T-helper 1 cell treated with Interleukin-12 subunit alpha and Interleukin-12 subunit beta and Interleukin-4 antibody, amounts not matched to agents 30 ng/mL and 1 ng/mL, for 36 hours (primary cell): ENCODE data around the gene NSG1. TPM values are rescaled to one million over a fixed set of nuclear protein-coding genes. Genes with fewer than 3 reads are reported as not detected.

ENCODE experiments used
- intact Hi-C: fragments of 100-400 bp; cut with micrococcal nuclease; formaldehyde crosslinking; loops from one replicate; pipeline ENCODE4 v1.15.1; 2024
- total RNA-seq: library from RNA; stranded (reverse); gene quantifications from 2 replicates; pipeline ENCODE4 v1.2.3, GENCODE V29; 2022

Gene NSG1
- total RNA-seq, result 0.69 and 1.1 TPM in 2 replicates

GRCh38 chr4:4386736-4387392 is at the start of gene NSG1:
NSG1 (plus strand) TSS chr4:4387102; CDS start chr4:4387630, 528 bp downstream.
- intact Hi-C loops, result no loop called here

DNA sequence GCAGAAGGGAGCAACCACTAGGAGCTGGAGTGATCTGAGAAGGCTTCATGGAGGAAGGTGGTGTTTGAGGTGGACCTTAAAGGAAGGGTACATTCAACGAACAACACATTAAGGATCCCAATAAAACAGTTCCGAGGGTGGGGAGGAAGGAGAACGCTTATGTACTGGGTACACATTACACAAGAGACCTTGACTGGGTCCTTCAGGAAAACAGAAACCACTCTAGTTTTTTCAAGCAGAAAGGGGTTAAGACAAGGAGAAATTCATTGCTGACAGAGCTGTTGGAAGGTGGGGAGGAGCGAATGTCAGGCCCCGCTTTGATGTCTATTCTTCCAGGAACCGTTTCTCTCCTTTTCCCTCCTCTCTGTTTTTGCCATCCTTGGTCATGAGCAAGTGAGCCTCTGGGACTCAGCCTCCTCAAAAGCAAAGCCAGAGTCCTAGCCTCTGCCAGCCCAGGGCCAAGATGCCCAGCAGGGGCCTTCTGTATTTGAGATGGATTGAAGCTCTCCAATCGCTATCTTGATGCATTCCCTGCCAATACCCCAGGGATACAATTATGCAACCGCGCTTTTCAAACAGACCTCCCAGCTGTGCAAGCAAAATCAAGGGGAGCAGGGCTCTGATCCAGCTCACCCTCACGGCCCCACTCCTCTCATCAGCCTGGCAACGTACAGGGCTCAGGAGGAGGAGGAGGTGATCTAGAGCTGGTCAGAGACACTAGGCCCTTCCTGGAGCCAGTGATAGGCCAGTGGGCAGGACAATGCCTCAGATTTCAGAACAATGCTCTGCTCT is 48.5 kb upstream of the NSG1 start:
- intact Hi-C loops, result no loop called here

GRCh38 chr4:4339504-4340085 is 47.3 kb upstream of the NSG1 start:
- intact Hi-C loops, result no loop called here

DNA sequence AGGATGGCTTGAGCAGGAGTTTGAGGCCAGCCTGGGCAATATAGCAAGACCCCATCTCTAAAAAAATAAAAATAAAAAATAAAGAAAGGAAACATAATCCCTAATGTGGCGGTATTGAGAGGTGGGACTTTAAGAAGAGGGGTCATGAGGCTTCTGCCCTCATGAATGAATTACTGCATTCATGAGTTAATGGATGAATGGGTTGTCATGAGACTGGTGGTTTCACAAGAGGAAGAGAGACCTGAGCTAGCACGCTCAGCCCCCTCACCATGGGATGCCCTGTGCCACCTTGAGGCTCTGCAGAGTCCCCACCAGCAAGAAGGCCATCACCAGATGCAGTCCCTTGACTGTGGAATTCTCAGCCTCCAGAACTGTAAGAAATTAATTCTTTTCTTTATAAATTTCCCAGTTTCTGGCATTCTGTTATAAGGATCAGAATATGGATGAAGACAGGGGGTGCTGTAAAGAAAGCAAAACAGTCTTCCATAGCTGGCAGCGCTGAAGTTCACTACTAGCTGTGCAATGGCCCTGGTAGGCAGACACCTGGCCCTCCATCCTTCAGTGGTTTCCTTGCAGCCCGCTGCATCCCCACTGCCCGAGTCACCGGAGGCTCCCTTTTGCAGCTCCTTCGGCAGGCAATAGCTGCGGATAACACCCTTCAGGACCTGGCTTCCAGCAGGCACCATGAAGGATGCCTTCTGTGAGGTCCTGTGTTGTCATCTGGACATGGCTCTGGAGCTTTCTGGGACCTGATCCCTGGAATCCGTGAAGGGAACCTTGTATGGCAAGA is 44.8 kb upstream of the NSG1 start:
- intact Hi-C loops, result no loop called here

DNA sequence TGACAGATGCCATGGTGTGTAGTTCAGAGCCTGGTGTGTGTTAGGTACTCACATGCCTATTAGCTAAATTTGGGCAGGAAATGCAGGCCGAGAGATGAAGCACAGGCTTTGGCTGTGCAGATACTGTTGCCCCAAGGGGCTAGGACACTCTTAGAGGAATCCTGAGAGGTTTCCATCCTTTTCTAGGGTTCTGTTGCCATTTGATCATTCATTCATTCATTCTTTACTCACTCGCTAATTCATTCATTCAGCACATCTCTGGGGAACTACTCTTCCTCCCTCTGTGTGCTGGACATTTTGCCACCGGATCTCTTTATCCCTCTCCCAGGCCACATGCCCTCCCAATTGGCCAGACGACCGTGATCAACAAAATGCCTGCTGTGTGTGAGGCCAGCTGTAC is 43.9 kb upstream of the NSG1 start:
- intact Hi-C loops, result no loop called here

DNA sequence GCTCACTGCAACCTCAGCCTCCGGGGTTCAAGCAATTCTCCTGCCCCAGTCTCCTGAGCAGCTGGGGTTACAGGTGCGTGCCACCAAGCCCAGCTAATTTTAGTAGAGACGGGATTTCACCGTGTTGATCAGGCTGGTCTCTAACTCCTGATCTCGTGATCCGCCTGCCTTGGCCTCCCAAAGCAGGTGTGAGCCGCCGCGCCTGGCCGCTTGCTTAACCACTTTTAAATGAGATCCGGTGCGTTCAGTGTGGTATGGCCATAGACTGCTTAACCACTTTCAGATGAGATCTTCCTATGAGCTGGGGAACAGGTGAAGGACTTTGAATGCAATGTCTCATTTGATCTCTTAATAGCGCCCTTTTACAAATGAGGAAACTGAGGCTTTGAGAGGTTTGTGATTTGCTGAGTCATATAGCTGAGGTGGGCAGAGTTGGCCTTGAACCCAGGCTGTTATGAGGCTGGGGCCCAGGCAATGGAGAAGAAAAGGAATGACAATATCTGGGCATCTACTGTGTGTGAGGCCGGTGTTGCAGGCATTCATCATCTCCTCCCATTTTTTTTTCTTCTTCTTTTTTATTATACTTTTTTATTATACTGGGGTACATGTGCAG is 41.9 kb upstream of the NSG1 start:
- intact Hi-C loops, result no loop called here

DNA sequence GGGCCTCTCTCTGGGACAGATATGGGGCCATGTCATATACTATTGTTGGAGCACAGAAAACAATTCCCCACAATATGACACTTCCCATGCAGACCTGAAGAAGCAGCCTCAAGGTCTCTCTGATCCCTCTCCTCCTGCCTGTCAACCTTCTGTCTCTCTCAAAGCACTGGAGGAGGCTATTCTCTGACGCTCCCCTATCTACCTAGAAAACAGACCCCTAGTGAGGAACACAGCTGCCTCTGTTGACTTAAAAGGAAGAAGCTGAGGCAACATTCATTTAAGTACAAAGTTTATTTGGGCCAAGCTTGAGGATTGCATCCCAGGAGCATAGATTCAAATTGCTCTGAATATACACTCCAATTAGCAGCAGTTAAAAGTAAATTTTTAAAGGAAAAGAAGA is 39.3 kb upstream of the NSG1 start:
- intact Hi-C loops, result no loop called here

GRCh38 chr4:4348585-4348984 is 38.3 kb upstream of the NSG1 start:
- intact Hi-C loops, result loop anchor here (1.0 kb wide), 1 partner anchor 58 kb away; the partner anchor contains the start of genes LYAR and ZBTB49

DNA sequence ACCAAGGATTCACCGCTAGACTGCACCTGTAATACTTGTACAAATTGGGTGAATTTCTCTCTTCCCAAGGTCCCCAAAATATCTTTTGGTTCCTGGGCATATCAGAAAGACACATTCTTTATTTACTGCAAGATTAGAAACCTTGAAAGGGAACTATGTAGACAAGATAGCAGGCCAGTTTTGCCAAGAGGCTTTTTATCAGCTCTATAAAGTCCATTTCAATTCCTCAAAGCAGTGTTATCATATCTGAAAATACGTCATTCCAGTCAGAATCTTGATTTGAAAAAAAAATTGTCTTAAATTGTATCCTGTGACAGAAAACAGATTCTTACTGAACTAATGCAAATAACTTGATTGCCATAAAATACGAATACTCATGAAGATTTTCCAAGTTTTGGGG is 37.0 kb upstream of the NSG1 start:
- intact Hi-C loops, result no loop called here

DNA sequence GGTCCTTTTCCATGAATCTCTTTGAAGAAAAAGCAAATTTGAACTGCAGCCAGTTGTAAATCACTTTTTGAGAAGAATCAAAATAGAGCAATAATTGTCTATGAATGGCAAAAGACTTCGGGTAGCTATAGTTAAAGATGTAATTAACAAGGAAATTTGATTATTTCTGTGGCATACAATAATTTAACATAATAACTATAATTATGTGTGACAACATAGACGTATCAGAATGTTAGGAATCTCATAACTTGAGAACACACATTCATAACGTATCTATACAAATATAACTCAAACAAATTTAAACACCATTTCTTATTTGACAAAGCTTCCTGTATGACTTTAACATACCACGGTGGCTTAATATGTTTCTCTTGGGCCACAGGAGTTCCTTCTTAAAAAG is 36.0 kb upstream of the NSG1 start:
- intact Hi-C loops, result no loop called here

DNA sequence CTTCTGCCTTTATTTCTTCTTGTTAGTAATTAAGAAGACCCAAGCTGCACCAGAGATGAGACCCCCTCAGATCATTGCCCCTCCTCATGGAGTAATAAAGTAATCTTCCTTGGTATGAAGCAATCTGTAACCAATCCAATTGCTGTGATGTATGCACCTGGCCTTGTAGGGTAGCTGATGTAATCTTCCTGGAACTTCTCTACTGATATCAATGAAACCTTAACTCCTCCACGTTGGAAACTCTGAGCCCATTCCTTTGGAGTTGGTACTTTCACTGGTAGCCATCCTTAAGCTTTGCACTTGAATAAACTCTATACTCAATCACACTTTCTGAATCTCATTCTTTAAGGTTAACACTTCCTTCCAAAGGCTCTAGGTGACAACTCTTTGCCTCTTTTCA is 31.6 kb upstream of the NSG1 start:
- intact Hi-C loops, result no loop called here

- intact Hi-C loops, result no loop called here
Observed at GRCh38 chr4:4356106-4357041, 30.5 kb upstream of the NSG1 start.

DNA sequence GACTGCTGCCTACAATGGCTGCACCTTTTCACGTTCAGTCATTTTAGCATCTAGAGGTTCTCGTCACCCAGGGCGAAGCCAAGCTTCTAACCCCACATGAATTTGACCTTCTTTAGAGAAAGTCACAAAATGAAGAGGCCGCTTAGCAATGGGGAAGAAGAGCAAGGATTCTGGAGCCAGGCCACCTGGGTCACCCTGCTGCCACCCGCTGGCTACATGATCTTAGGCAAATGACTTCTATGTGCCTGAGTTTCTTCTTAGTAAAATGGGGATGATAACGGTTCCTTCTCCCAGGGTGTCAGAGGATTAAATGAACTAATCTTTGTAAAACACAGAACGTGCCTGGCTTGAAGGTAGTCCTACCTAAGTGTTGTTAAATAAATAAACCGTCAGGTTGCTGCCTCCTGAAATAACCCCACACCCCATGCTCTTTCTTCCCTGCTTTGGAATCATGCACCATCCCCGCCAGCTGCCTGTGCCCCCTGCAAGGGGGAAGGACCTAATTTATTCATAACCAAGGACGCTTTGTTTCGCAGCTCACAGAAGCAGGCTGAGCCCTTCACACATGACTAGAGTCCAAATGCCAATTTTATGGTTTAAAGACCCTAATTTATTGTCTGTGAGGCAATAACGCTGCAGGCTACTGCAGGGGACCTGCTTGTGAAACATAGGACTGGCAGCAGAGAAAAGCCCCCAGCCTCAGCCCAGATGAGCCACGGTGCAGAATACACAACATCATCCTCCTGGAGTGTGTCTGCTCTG is 28.6 kb upstream of the NSG1 start:
- intact Hi-C loops, result no loop called here

- intact Hi-C loops, result no loop called here
Observed at GRCh38 chr4:4361883-4362282, 25.0 kb upstream of the NSG1 start.

DNA sequence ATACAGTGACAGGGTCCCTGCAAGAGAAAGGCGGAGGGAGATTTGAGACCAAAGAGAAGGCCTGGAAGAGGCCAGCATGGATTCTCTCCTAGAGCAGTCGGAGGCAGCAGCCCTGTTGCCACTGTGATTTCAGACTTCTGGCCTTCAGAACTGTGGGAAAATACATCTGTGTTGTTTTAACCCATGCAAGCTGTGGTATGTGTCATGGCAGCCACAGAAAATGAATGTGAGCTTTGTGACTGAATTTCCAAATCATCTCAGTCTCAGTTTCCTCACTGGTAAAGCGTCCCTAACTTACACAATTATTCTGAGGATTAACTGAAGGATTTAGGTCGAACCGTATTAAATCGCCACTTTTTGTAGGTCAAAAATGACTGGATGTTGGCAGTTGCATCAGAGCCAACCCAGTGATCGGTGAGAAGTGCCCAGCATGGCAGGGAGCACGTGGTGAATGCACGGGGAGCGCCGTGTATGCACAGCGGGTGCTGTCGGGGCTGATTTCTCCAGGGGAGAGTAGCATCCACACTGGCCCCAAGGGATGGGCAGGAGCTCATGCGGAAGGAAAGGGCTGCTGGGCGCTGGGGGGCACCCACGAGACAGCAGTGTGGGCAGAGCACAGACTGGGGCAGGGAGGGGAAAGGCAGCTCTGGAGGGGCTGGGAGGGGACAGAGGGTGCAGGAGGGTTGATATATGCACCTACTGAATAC is 23.8 kb upstream of the NSG1 start:
- intact Hi-C loops, result no loop called here

DNA sequence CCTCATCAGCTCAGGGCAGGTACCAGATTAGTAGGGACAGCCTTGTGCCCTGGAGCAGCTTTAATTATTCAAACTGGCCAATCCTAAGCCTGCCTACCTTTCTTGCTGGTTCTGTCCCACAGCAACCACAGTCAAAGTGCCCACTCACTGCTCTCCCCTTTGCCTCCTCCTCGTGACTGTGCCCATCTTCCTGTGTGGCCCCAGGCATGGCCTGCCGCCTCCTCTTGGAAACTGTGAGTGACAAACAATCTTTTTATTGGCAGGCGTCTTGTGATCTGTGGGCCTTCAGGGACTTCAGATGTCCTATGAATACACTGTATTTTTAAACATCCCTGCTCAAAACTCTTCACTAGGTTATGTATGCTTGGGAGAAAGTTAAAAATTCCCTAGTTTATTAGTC is 22.8 kb upstream of the NSG1 start:
- intact Hi-C loops, result no loop called here

DNA sequence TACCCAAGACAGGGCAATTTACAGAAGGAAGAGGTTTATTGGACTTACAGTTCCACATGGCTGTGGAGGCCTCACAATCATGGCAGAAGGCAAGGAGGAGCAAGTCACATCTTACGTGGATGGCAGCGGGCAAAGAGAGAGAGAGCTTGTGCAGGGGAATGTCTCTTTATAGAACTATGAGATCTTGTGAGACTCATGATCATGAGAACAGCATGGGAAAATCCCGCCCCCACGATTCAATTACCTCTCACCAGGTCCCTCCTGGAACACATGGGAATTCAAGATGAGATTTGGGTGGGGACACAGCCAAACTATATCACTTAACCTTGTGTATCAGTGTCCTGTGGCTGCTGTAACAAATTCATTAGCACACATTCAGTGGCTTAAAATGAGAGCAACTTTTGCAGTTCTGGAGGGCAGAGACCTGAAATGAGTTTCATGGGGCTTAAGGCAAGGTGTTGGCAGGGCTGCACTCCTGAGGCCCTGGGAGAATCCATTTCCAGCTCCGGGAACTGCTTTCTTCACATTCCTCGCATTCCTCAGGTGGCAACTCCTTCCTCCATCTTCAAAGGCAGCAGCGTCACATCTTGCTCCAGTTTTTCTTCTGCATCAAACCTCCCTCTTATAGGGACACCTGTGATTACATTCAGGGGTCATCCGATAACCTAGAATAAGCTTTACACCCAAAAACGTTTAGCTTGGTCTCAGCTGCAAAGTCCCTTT is 22.3 kb upstream of the NSG1 start:
- intact Hi-C loops, result no loop called here
